GM13977 (cell line): ENCODE results near the gene IDS.
A peak's percentile ranks its signal among the peaks of the same experiment; 100 is the strongest.
"Not testable (repeated sequence)": the region's sequence is repeated elsewhere in the genome, so short reads cannot be mapped to it uniquely, and the experiment has no call there.

ENCODE experiments used
- DNase-seq: peaks from one replicate; pipeline ENCODE4 v3.0.0; 2012; ENCODE audit warnings: low spot score
- CTCF ChIP-seq: IDR thresholded peaks from 2 replicates; pipeline ENCODE4 v1.5.1; 2012; ENCODE audit warnings: mild to moderate bottlenecking, control low read depth; ENCODE audit not compliant: insufficient read depth; ENCODE audit errors: extremely low read depth, missing control alignments
- in situ Hi-C: fragments of 300-500 bp; cut with MboI; formaldehyde crosslinking; loops from one replicate; pipeline ENCODE4 v1.12.0; 2022; ENCODE audit warnings: low sequenced_read_pairs, low pct_unique_long_range_greater_than_20kb, mixed read lengths, inconsistent platforms; ENCODE audit not compliant: unreplicated experiment

The IDS gene

GRCh38 chrX:149510386-149510785 is 5.3 kb upstream of the IDS start:
- no peak for TF ChIP-seq CTCF
- in situ Hi-C loops: no loop called here
- no peak for DNase-seq

- DNase-seq: no peak
- in situ Hi-C loops: no loop called here
- no peak for TF ChIP-seq CTCF
Measured at GRCh38 chrX:149508467-149508866, 3.4 kb upstream of the IDS start.

- no peak for DNase-seq
- TF ChIP-seq CTCF: no peak
- in situ Hi-C loops: no loop called here
Measured at GRCh38 chrX:149506349-149506748, 1.2 kb upstream of the IDS start.

DNA sequence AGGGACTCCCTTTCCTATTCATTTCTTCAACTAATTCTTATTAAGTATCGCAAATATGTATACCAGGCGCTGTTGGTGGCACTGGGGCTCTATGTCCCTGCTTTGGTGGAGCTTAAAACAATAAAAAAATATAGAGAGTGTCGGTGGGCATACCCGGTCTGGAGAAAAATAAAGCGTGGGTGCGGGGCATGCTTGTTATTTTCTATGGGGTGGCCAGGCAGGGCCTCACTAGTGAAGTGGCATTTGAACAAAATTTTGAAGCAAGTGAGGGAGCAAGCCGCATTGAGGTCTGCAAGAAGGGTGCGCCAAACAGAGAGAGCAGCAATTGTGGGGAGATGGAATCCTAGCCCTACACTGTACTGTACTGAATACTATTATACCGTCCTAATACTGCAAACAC is 565 bp upstream of the IDS start:
- no peak for DNase-seq
- TF ChIP-seq CTCF: no peak
- in situ Hi-C loops: no loop called here

DNA sequence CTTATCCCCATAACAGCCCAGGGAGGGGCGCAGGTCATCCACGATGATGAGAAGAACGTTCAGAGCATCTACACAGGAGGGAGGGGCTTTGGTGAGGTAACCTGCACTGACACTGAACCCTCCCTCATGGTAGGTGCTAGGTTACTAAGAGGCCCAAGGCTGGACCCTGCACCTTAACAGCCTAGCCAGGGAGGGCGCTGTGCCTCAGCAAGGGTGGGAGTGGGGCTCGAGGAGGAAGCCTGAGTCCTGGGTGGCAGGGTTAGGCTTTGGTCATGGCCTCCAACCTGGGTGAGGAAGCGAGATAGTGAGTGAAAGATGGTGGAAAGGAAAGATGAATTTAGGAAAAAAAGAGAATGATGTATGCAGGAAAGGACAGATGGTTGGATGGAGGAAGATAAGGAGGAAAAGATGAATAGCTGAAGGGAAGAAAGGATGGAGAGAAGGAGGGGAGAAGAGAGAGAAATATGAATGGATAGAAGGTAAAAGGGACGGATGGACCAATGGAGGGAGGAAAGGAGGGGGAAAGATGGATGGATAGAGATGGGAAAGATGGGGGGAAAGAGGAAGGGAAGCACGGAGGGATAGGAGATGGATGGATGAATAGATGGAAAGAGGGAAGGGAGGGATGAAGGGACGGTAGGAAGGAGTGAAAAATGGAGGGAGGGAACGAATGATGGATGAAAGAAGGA is 736 bp downstream of the IDS start:
- in situ Hi-C loops: no loop called here
- peak; percentile 57 for DNase-seq

DNA sequence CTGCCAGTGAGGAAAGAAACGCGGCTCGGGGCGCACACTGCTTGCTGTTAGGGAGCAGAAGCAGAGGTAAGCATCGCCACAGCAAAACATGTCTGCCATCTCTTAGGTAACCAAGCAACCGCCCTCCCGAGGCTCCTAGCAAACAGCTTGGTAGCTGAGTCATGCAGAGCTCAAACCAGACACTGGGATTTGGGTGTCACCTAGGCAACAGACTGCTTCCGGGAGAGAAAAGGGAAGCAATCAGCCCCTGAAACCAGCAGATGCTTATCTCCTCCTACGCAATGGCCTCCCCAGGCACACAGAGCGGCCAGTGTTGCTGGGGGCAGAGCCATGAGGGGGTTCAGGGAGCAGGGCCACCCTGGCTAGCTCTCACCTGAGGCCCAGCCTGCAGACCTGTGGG is 1.7 kb downstream of the IDS start:
- DNase-seq: peak; percentile 31
- in situ Hi-C loops: not testable (repeated sequence)

More for the DNA sequence above, 736 bp downstream of the IDS start:
- peak; percentile 62 for TF ChIP-seq CTCF

- in situ Hi-C loops: not testable (repeated sequence)
Measured at GRCh38 chrX:149502923-149503322, 2.2 kb downstream of the IDS start.

GRCh38 chrX:149499766-149500165 is 5.3 kb downstream of the IDS start:
- TF ChIP-seq CTCF: no peak
- in situ Hi-C loops: no loop called here
- DNase-seq: no peak

More at GRCh38 chrX:149502923-149503322, 2.2 kb downstream of the IDS start:
- not testable (repeated sequence) for DNase-seq
